Measurements from ENCODE around the gene SLC9A6.

- TF ChIP-seq CTCF (IDR thresholded peaks at IDR 0.05), result no peak
- TF ChIP-seq ZFX (IDR thresholded peaks at IDR 0.05; ENCODE audit: borderline replicate concordance), result no peak
Measured at GRCh38 chrX:136031626-136032025, 46.4 kb downstream of the SLC9A6 start.

Data from 22Rv1 (cell line).